H1 (cell line): ENCODE measurements around the gene MLLT11. TPM values are rescaled to one million over a fixed set of nuclear protein-coding genes. Genes with fewer than 3 reads are reported as not detected.
A peak's percentile ranks its signal among the peaks of the same experiment; 100 is the strongest.

Source experiments
- EGR1 ChIP-seq: IDR thresholded peaks from 2 replicates; pipeline ENCODE4 v1.6.1; 2011; ENCODE audit warnings: low read depth, low read length, borderline replicate concordance
- HDAC2 ChIP-seq, 2 experiments: fragments of 300-600 bp in 1 of 2; sonication (generic) in 1 of 2; IDR thresholded peaks; 2 replicates each; pipeline ENCODE4 v1.6.1; 2011 to 2012; ENCODE audit warnings: low read depth in 2 of 2, low read length in 2 of 2, mild to moderate bottlenecking in 2 of 2, moderate library complexity in 2 of 2, borderline replicate concordance in 1 of 2, inconsistent platforms in 1 of 2
- SIRT6 ChIP-seq: IDR thresholded peaks from one replicate; pipeline ENCODE4 v1.7.1; 2012; ENCODE audit warnings: low read length, inconsistent platforms
- TAF1 ChIP-seq: IDR thresholded peaks from 2 replicates; pipeline ENCODE4 v1.6.1; 2011; ENCODE audit warnings: mild to moderate bottlenecking, low read depth, low read length
- TAF7 ChIP-seq: optimal IDR thresholded peaks from 2 replicates; pipeline ENCODE3; 2011; ENCODE audit warnings: low read depth, mild to moderate bottlenecking, inconsistent platforms, low read length, moderate library complexity, borderline replicate concordance
- USF2 ChIP-seq: IDR thresholded peaks from 2 replicates; pipeline ENCODE4 v1.6.1; 2011; ENCODE audit warnings: low read length, improper control_type of control experiment
- ZNF274 ChIP-seq: IDR thresholded peaks from 2 replicates; pipeline ENCODE4 v1.7.0; 2012; ENCODE audit warnings: low read length, borderline replicate concordance; ENCODE audit errors: extremely low read depth
- polyA plus RNA-seq, 7 experiments: library from polyadenylated mRNA; depleted of rRNA in 3 of 7; stranded (reverse) in 5 of 7; unstranded in 2 of 7; fragments of >200 nt in 5 of 7; fragments of 200-250 nt in 2 of 7; gene quantifications; 1 replicate in 5 of 7; 2 replicates in 1 of 7; 4 replicates in 1 of 7; pipeline versions ENCODE4 v1.2.1 to v1.2.3, GENCODE V29; 2011 to 2013; ENCODE audit warnings: missing spikeins in 2 of 7, mixed read lengths in 2 of 7
- total RNA-seq: library from RNA; stranded (reverse); fragmentation: NEBNext Ultra II Directional; extraction: Animal tissue kit (Norgen Biotek cat#: 25700); gene quantifications from 2 replicates; pipeline ENCODE4 v1.2.1, GENCODE V29; 2021

The MLLT11 gene
- total and polyA plus RNA-seq, 2 of the 8 experiments (the other 6 are each of a cell fraction or from before 2014, with no cell fraction given), result 13.7 to 18.1 TPM

- TF ChIP-seq SIRT6, result no peak
- peak; percentile 70 for TF ChIP-seq TAF1
- TF ChIP-seq USF2, result no peak
- no peak for TF ChIP-seq ZNF274
- peak; percentile 63 for TF ChIP-seq TAF7
- TF ChIP-seq HDAC2 (IDR thresholded peaks at IDR 0.05; ENCODE audit: borderline replicate concordance in 1 of 2, low read depth in 2 of 2, low read length in 2 of 2), result peak in 1 of 2 experiments; percentile 74; a peak in 2 of 4 replicates
- no peak for TF ChIP-seq EGR1
Observed at GRCh38 chr1:151047591-151047924, 12.6 kb upstream of the MLLT11 start, which contains the start of gene C1orf56 (continued).
